Measurements from ENCODE around the gene PLEKHB2. TPM values are rescaled to one million over a fixed set of nuclear protein-coding genes. Genes with fewer than 3 reads are reported as not detected.

PLEKHB2 gene
- total and polyA plus RNA-seq, 2 of the 8 experiments (the other 6 are each of a cell fraction or from before 2014, with no cell fraction given): 42.4 to 54.8 TPM

- no peak for TF ChIP-seq KDM1A (IDR thresholded peaks at IDR 0.05; ENCODE audit: borderline replicate concordance, low read length)
Observed at GRCh38 chr2:131143803-131144202, 38.7 kb downstream of the PLEKHB2 start (continued).
